Measurements from ENCODE around the gene WHAMM.

DNA sequence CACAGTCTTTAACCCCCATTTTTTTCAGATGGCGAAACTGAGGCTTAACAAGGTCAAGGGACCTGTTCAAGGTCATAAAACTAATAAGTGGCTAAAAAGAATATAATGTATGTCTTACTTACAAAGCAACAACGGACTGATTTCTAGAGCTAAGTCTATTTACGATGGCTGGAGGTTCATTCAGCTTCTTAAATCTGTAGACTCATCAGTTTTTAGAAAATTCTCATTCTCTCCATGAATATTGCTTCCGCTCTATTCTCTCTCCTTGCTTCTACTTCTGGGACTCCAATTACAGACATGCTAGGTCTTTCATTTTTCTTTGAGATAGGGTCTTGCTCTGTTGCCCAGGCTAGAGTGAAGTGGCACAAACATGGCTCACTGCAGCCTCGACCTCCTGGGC is 68.9 kb downstream of the WHAMM start:
- TF ChIP-seq, protein P1, sequence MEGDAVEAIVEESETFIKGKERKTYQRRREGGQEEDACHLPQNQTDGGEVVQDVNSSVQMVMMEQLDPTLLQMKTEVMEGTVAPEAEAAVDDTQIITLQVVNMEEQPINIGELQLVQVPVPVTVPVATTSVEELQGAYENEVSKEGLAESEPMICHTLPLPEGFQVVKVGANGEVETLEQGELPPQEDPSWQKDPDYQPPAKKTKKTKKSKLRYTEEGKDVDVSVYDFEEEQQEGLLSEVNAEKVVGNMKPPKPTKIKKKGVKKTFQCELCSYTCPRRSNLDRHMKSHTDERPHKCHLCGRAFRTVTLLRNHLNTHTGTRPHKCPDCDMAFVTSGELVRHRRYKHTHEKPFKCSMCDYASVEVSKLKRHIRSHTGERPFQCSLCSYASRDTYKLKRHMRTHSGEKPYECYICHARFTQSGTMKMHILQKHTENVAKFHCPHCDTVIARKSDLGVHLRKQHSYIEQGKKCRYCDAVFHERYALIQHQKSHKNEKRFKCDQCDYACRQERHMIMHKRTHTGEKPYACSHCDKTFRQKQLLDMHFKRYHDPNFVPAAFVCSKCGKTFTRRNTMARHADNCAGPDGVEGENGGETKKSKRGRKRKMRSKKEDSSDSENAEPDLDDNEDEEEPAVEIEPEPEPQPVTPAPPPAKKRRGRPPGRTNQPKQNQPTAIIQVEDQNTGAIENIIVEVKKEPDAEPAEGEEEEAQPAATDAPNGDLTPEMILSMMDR (IDR thresholded peaks at IDR 0.05): no peak
- TF ChIP-seq POLR2AphosphoS5 (IDR thresholded peaks at IDR 0.05): no peak
